Measurements from ENCODE around the gene LRP5.
"Not testable (repeated sequence)": the region's sequence is repeated elsewhere in the genome, so short reads cannot be mapped to it uniquely, and the experiment has no call there.

The LRP5 gene

GRCh38 chr11:68329536-68329935 lies 17.1 kb downstream of the LRP5 start:
- no peak for DNase-seq (ENCODE audit: low read depth)

GRCh38 chr11:68329978-68330699 lies 17.7 kb downstream of the LRP5 start:
- DNase-seq (ENCODE audit: low read depth), result peak; percentile 51

- no peak for DNase-seq (ENCODE audit: low read depth)
These were observed 18.4 kb downstream of the LRP5 start for GRCh38 chr11:68330700-68331337.

- DNase-seq (ENCODE audit: low read depth), result no peak
These were observed 19.1 kb downstream of the LRP5 start for GRCh38 chr11:68331338-68331947.

- no peak for DNase-seq (ENCODE audit: low read depth)
These were observed 19.8 kb downstream of the LRP5 start for GRCh38 chr11:68332186-68332585.

- DNase-seq (ENCODE audit: low read depth), result no peak
These were observed 20.8 kb downstream of the LRP5 start for GRCh38 chr11:68333173-68333572.

GRCh38 chr11:68334923-68335322 lies 22.5 kb downstream of the LRP5 start:
- no peak for DNase-seq (ENCODE audit: low read depth)

GRCh38 chr11:68335683-68336082 lies 23.3 kb downstream of the LRP5 start:
- DNase-seq (ENCODE audit: low read depth), result no peak

GRCh38 chr11:68336716-68337115 lies 24.3 kb downstream of the LRP5 start:
- no peak for DNase-seq (ENCODE audit: low read depth)

GRCh38 chr11:68337399-68337835 lies 25.0 kb downstream of the LRP5 start:
- DNase-seq (ENCODE audit: low read depth), result no peak

- peak; percentile 56 for DNase-seq (ENCODE audit: low read depth)
These were observed 25.8 kb downstream of the LRP5 start for GRCh38 chr11:68338051-68338780.

GRCh38 chr11:68340003-68340767 lies 27.8 kb downstream of the LRP5 start:
- DNase-seq (ENCODE audit: low read depth), result no peak

- peak; percentile 17 for DNase-seq (ENCODE audit: low read depth)
These were observed 28.6 kb downstream of the LRP5 start for GRCh38 chr11:68340784-68341556.

- no peak for DNase-seq (ENCODE audit: low read depth)
These were observed 29.4 kb downstream of the LRP5 start for GRCh38 chr11:68341557-68342458.

- DNase-seq (ENCODE audit: low read depth), result no peak
These were observed 30.2 kb downstream of the LRP5 start for GRCh38 chr11:68342459-68343158.

GRCh38 chr11:68343761-68344256 lies 31.4 kb downstream of the LRP5 start:
- no peak for DNase-seq (ENCODE audit: low read depth)

- not testable (repeated sequence) for DNase-seq (ENCODE audit: low read depth)
These were observed 32.4 kb downstream of the LRP5 start for GRCh38 chr11:68344821-68345220.

- DNase-seq (ENCODE audit: low read depth), result no peak
These were observed 33.5 kb downstream of the LRP5 start for GRCh38 chr11:68345776-68346461.

GRCh38 chr11:68346462-68346790 lies 34.0 kb downstream of the LRP5 start:
- DNase-seq (ENCODE audit: low read depth), result no peak
